Superior temporal gyrus (tissue), 1 donor: ENCODE results near the gene DGKH.

Source experiments
- DNase-seq: peaks from one replicate; pipeline ENCODE4 v3.0.0-alpha.2; 2016; ENCODE audit errors: extremely low spot score

The DGKH gene

GRCh38 chr13:42274386-42275097 is 226.1 kb downstream of the DGKH start:
- DNase-seq: no peak

- no peak for DNase-seq
These were observed 226.6 kb downstream of the DGKH start for GRCh38 chr13:42275098-42275471.

GRCh38 chr13:42275506-42275905 is 227.1 kb downstream of the DGKH start:
- DNase-seq: no peak

GRCh38 chr13:42276683-42277082 is 228.2 kb downstream of the DGKH start:
- DNase-seq: no peak

GRCh38 chr13:42277618-42278276 is 229.3 kb downstream of the DGKH start:
- DNase-seq: no peak

- no peak for DNase-seq
These were observed 230.6 kb downstream of the DGKH start for GRCh38 chr13:42279080-42279479.

GRCh38 chr13:42279986-42280385 is 231.5 kb downstream of the DGKH start:
- DNase-seq: no peak

- DNase-seq: no peak
These were observed 232.1 kb downstream of the DGKH start for GRCh38 chr13:42280537-42280936.

- DNase-seq: no peak
These were observed 235.1 kb downstream of the DGKH start for GRCh38 chr13:42283574-42283973.

GRCh38 chr13:42284068-42284467 is 235.6 kb downstream of the DGKH start:
- no peak for DNase-seq
